Brain microvascular endothelial cell (primary cell): ENCODE data around the gene TOB1.

ENCODE experiments used
- DNase-seq: peaks from one replicate; pipeline ENCODE4 v3.0.0-alpha.2; 2020
- H3K27ac ChIP-seq: fragments of 250-450 bp; sonication (Bioruptor Pico); 2 replicates; pipeline ENCODE4 v1.5.1; 2020; ENCODE audit warnings: mild to moderate bottlenecking, moderate library complexity
- H3K27me3 ChIP-seq: fragments of 250-450 bp; sonication (Bioruptor Pico); replicated peaks from 2 replicates; pipeline ENCODE4 v1.5.1; 2020; ENCODE audit warnings: mild to moderate bottlenecking
- H3K36me3 ChIP-seq: fragments of 250-450 bp; sonication (Bioruptor Pico); replicated peaks from 2 replicates; pipeline ENCODE4 v1.5.1; 2020; ENCODE audit warnings: mild to moderate bottlenecking
- H3K4me3 ChIP-seq: 2 replicates; pipeline ENCODE4 v1.5.1; 2011; ENCODE audit warnings: low read depth, mild to moderate bottlenecking, control low read depth, low read length, moderate library complexity
- in situ Hi-C: cut with HindIII; loops from 2 replicates; pipeline ENCODE4 v1.10.0; 2017; ENCODE audit warnings: low sequenced_read_pairs, low pct_ligation_motif_present
- TF ChIP-seq, protein P1 (sequence below): IDR thresholded peaks from 2 replicates; pipeline ENCODE4 v1.5.1; 2011; ENCODE audit warnings: low read depth, mild to moderate bottlenecking, moderate library complexity, low read length, control low read depth, inconsistent platforms; ENCODE audit errors: missing control alignments

TOB1 gene

DNA sequence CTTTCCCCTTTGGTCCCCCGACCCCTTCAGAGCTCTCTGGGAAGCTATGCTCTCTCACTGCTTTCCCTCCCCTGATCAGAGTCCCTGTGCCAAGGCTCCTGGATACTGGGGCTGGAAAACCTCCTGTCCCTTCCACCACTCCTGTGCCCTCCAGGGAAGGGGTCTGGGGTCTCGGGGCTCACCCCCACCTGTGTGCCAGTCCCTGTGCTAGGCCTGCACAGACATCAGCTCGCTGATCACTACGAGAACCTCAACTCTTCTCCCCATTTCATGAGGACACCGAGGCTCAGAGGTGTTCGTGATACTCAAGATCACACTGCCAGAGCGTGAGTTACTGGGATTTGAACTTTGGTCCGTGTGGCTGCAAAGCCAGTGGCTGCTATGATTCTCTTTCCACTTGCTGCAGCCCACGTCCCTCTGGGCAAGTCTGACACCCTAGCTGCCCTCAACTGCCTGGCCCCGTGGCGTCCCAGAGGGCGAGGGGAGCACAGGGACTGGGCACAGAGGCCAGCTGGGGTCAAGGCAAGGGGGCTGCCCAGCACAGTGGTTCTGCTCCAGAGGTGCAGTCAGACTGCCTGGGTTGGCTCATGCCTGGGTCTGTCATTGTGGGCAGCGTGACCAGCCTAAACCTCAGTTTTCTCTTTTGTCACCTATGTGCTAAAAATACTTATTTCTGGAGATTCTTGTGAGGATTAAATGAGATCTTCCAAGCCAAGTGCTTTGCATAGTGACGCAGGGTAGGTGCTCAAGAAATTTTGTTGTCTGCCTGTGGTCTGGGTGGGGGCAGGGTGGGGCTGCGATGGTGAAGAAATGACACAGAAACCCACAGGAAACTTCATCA, 43.8 kb upstream of the TOB1 start:
- TF ChIP-seq, protein P1, sequence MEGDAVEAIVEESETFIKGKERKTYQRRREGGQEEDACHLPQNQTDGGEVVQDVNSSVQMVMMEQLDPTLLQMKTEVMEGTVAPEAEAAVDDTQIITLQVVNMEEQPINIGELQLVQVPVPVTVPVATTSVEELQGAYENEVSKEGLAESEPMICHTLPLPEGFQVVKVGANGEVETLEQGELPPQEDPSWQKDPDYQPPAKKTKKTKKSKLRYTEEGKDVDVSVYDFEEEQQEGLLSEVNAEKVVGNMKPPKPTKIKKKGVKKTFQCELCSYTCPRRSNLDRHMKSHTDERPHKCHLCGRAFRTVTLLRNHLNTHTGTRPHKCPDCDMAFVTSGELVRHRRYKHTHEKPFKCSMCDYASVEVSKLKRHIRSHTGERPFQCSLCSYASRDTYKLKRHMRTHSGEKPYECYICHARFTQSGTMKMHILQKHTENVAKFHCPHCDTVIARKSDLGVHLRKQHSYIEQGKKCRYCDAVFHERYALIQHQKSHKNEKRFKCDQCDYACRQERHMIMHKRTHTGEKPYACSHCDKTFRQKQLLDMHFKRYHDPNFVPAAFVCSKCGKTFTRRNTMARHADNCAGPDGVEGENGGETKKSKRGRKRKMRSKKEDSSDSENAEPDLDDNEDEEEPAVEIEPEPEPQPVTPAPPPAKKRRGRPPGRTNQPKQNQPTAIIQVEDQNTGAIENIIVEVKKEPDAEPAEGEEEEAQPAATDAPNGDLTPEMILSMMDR: no peak
- H3K27ac ChIP-seq: no peak overlapping the region
- H3K4me3 ChIP-seq: no peak overlapping the region
- H3K36me3 ChIP-seq: no peaks in the 10 kb centered on the region
- H3K27me3 ChIP-seq: peaks cover 3% of the 10 kb centered on the region
- no peak for DNase-seq
- in situ Hi-C loops: no loop called here

- H3K4me3 ChIP-seq: no peak overlapping the region
- no peaks in the 10 kb centered on the region for H3K36me3 ChIP-seq
- no peak for DNase-seq
- in situ Hi-C loops: no loop called here
- TF ChIP-seq, protein P1: no peak
- H3K27me3 ChIP-seq: peaks cover 3% of the 10 kb centered on the region
- H3K27ac ChIP-seq: no peak overlapping the region
Observed at GRCh38 chr17:50908860-50909764, 43.0 kb upstream of the TOB1 start.

- TF ChIP-seq, protein P1: no peak
- H3K4me3 ChIP-seq: no peak overlapping the region
- no peaks in the 10 kb centered on the region for H3K36me3 ChIP-seq
- peaks cover 3% of the 10 kb centered on the region for H3K27me3 ChIP-seq
- DNase-seq: no peak
- in situ Hi-C loops: no loop called here
- no peak overlapping the region for H3K27ac ChIP-seq
Observed at GRCh38 chr17:50908140-50908859, 42.1 kb upstream of the TOB1 start.

GRCh38 chr17:50906443-50906842, 40.3 kb upstream of the TOB1 start:
- DNase-seq: no peak
- peaks cover 3% of the 10 kb centered on the region for H3K27me3 ChIP-seq
- no peaks in the 10 kb centered on the region for H3K36me3 ChIP-seq
- no peak overlapping the region for H3K4me3 ChIP-seq
- TF ChIP-seq, protein P1: no peak
- no peak overlapping the region for H3K27ac ChIP-seq
- in situ Hi-C loops: no loop called here

DNA sequence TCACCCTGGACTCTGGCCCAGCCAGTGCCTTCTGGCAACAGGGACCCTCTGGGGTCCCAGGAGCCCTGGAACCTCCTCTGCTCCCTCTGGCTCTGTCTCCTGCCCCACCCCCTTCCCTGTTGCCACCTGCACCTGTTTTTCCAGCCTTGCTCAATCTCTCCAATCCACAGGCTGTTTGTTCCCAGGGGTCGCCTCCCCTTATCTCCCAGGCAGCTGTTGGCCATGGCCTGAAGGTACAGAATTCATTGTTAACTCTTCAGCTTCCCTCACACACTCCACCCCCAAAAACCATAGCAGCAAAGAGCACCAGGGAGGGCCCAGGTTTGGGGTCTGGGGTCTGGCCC, 39.3 kb upstream of the TOB1 start:
- DNase-seq: no peak
- TF ChIP-seq, protein P1: no peak
- H3K27me3 ChIP-seq: peaks cover 3% of the 10 kb centered on the region
- no peaks in the 10 kb centered on the region for H3K36me3 ChIP-seq
- in situ Hi-C loops: no loop called here
- H3K4me3 ChIP-seq: no peak overlapping the region
- no peak overlapping the region for H3K27ac ChIP-seq
